Suppressor macrophage (primary cell): ENCODE results near the gene FZR1.
"Not testable (repeated sequence)": the region's sequence is repeated elsewhere in the genome, so short reads cannot be mapped to it uniquely, and the experiment has no call there.

ENCODE experiments used
- DNase-seq, 4 experiments: peaks; one replicate each; pipeline ENCODE4 v3.0.0-alpha.2; 2020 to 2022

Gene FZR1

GRCh38 chr19:3547767-3548282 is 41.7 kb downstream of the FZR1 start:
- no peak for DNase-seq

GRCh38 chr19:3548606-3549005 is 42.5 kb downstream of the FZR1 start:
- DNase-seq = peak; percentile 87 to 94 (median 91)

DNA sequence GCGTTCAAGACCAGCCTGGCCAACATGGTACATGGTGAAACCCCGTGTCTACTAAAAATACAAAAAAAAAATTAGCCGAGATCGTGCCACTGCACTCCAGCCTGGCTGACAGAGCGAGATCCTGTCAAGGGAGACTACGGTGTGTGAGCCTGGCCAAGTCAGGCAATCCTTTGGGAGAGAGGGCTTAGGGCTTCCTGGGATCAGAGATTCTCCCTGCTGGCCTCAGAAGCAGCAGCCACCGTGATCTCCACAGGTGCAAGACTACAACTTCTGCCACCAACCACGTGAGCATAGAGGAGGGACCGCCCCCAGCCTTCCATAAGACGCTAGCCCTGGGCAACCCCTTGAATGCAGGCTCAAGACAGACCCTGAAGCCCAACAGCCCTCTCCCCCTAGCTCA is 43.7 kb downstream of the FZR1 start:
- DNase-seq = peak in 1 of 4 experiments; percentile 14

DNA sequence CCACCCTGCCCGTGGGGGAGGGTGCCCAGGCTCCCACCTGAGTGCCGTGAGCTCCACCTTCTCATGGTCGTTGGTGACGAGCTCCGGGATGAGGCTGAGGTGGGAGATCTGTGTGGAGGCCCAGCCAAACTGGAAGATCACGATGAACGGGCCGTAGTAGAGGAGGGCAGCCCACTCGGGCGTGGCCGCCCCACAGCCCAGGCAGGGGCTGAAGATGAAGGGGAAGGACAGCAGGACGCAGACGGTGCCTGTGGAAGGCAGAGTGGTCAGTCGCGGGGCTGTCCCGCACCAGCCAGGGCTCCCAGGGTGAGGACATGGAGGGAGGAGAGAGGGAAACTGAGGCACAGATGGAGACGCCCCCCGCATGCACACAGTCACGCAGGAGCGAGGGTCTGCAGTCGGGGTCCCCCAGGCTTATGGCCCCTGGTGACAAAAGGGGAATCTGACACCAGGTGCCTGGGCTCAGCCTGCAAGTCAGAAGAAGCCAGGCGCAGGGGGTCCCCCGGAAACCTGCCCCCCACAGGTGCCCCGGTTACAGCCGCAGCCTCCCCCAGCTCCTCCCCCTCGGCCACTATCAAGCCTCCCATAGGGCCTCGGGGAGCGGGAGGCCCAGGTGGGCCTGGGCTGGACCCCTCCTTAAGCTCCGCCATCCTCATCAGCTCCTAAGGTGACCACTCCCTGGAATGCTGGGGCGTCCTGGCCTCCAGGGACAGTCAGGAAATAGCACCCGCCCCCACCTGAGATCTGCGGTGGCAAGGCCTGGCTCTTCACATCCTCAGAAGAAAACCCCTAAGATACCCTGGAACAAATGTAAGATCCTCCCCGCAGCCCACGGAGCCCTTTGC is 45.1 kb downstream of the FZR1 start:
- peak in 1 of 4 experiments; percentile 19 for DNase-seq

DNA sequence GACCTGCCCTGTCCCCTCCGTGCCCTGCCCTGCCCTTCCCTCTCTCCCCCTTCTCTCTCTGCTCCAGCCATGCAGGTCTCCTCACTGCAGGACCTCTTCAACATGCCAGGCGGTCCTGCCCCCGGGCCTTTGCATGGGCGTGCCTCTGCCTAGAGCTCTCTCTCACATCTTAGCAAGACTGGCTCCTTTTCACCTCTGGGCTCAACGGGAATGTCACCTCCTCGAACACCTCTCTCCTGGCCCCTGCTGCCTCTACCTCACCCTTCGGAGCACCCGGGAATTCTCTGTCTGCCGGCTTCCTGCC is 45.6 kb downstream of the FZR1 start:
- DNase-seq = peak in 1 of 4 experiments; percentile 17

GRCh38 chr19:3554254-3555083 is 48.4 kb downstream of the FZR1 start:
- peak in 3 of 4 experiments; percentile 61 to 71 (median 64) for DNase-seq

DNA sequence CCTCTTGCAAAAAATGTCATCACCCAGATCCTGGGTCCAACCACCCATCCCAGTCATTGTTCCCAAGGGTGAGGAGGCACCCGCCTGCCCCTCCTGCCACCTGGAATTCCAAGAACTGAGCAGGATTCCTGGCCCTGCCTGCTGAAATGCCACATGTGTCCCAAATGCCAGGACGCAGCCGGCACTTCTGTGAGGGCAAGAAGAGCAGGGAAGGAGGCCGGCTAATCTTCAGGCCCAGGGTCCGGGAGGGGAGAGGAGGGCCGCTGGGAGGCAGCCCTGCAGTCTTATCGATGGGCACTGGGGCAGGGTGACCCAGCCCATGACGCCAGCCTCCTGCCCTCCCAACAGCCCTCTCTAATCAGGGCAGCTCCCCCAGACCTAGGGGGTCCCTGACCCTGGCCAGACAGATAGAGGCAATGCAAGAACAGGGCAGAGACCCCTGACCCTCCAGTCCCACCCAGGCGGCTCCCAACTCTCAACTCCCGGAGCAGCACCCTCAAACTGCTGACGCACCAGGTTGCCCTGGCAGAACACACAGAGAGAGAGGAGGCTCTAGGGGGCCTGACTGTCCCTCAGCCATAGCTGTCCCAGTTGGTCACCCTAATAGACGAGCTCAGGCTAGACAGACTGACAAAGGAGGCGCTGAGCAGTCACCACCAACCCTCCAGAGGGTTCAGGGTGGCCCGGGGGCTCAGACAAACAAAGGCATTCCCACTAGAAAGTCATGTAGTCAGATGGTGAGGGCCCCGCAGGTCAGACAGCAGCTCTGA is 49.7 kb downstream of the FZR1 start:
- no peak for DNase-seq

- DNase-seq = peak in 1 of 4 experiments; percentile 44
These were observed 50.4 kb downstream of the FZR1 start for GRCh38 chr19:3556423-3556977.

GRCh38 chr19:3556978-3557460 is 50.9 kb downstream of the FZR1 start:
- DNase-seq = peak in 3 of 4 experiments; percentile 41 to 59 (median 59)

DNA sequence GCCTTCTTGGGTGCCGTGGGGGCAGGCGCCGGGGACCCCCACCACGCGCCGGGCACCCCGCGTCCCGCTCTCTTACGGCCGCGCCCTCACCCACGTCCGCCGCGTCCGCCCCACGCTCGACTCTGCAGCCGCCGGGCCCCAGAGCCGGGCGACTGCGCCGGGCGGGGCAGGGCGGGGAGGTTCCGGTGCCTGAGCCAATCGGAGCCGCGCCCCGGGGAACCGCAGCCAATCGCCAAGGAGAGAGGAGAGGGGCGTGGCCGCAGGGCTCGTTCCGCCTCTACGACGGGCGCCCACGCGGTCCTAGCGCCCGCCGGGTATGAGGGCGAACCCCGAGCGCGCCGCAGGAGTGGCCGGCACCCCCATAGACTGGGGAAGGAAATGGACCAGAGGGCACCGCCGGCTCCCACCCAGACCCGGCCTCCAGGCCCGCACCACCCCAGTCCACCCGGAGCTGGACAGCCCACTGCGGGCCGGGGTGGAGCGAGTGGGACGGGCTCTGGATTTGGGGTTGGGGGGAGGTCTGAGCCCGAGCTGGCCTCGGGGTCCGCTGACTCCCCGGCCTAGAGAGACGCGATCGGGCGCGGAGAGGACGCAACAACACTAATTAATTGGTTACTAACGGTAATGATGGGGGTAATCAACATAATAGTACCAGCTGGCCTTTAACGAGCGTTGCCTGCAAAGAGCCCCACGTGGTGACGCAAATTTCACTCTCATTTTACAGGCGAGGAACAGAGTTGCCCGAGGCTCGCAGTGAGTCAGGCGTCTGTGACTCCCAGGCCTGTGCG is 51.5 kb downstream of the FZR1 start, which contains the start of gene MFSD12:
MFSD12 (minus strand) TSS at position 126 of the 788 bp plus-strand sequence. CDS start 183 bp downstream, outside the sequence.
- DNase-seq = peak; percentile 98 to 100 (median 98)

DNA sequence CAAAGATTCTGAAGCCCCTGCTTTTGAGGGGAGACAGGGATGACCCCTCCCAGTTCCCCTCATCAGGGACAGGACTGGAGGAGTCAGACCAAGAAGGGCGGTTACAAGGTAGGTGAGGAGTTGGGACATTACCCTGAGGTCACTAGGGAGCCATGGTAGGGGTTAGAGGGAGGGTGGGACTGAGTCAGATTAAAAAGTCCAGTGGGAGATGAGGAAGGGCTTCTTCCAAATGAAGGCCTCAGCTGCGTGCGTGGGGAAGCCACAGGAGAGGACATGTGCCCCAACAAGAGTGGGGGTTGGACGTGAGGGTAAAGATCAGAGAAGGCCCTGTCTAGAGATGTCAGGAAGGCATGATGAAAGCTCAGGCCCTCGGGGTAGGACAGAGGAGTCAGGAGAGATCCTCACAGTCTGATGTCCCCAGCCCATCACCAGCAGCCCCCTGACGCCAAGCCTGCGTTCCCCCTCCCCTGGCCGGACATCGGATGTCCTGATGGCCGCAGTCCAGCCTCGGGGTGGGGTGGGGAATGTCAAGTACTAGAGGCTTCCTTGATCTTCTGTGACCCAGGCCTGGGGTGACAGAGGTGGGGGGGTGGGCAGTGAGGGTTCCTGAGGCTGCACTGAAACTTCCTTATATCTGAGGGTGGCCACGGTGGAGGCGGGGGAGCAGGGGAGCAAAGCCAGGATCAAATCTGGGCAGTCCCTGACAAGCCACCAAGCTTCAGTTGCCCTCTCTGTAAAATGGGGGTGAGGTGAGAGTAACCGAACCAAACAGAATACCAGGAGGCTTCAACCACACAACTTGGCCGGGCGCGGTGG is 57.8 kb downstream of the FZR1 start:
- DNase-seq = peak in 3 of 4 experiments; percentile 73 to 74 (median 74)

DNA sequence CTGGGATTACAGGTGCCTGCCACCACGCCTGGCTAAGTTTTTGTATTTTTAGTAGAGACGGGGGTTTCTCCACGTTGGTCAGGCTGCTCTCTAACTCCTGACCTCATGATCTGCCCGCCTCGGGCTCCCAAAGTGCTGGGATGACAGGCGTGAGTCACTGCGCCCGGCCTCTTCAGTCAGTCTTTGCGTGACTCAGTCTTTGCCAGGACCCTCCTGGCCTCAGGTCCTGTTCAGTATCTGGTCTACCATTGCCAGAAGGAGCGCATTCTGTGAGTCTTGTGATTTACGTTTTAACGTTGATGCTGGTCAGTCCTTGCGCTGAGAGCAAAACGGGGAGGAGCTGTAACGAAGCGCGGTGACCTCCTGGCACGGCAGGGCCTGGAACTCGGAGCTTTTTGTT is 59.0 kb downstream of the FZR1 start:
- no peak for DNase-seq

DNA sequence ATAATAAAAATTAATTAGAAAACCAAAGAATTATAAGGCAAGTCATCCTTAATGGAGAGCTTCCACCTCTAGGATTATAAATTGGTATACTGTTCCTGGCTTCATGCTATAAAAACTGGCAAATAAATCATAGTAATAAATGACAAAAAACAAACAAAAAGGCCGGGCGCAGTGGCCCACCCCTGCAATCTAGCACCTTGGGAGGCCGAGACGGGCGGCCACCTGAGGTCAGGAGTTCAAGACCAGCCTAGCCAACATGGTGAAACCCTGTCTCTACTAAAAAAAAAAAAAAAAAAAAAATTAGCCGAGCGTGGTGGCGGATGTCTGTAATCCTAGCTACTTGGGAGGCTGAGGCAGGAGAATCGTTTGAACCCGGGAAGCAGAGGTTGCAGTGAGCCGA is 63.9 kb downstream of the FZR1 start:
- not testable (repeated sequence) for DNase-seq

- peak; percentile 47 to 70 (median 57) for DNase-seq
These were observed 64.5 kb downstream of the FZR1 start for GRCh38 chr19:3570606-3571011.

DNA sequence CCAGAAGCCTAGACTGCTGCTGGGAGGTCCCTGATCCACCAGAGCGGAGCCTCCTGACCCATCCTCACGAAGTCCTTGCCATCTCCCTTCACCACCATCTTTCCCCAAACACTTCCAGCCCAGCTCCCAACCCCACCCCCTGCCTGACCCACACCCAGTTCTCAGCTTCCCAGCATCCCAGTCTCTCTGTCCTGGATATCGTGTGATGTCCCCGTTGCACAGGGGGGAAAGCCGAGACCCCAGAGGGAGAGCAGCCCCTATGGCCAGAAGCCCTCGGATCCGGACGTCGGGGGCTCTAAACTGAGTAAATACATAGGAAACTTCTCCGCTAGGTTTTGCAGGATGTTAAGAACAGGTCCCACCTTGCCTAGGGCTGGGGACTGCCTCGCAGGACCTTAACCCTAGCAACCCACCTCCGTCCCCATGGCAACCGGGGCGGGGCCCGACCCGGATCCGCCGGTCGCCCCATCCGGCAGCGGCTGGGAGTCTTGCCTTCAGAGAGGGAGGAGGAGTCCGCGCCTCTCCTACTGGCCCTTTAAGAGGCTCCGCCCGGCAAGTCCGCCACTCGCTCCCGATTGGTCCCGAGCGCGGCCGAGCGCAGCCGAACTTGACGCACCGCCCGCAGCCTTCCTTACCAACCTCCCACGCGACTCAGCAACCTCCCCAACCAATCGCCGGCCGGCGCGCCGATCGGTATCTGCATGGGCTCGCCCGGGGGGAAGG is 66.2 kb downstream of the FZR1 start:
- DNase-seq = peak; percentile 100

- no peak for DNase-seq
These were observed 66.7 kb downstream of the FZR1 start, which contains the start of gene HMG20B for GRCh38 chr19:3572855-3573161. TSS of gene HMG20B (plus strand) at chr19:3572944. CDS start at chr19:3573310, 366 bp downstream.

DNA sequence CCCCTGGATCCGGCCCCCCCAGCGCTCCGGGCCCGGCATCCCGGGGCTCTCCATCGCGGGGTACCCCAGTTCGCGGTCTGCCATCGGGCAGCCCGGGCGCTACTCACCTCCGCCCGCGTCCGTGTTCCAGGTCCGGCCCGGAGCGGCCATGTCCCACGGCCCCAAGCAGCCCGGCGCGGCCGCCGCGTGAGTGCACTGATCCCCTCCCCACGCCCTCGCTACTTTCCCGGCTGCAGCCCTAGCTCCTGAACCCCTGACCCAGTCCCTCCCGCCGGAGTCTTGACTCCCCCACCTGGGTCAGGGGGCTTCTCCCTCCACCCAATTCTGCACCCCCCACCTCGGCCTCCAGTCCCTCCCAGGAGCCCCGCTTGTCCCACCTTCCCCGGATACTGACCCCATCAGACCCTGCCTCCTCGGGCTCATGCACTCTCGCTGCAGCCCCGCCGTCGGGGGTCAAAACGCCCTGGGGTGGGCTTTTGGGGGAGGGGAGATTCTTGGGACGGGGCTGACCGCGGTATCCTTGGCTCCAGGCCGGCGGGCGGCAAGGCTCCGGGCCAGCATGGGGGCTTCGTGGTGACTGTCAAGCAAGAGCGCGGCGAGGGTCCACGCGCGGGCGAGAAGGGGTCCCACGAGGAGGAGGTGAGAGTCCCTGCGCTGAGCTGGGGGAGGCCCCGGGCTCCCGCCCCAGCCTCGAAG is 67.2 kb downstream of the FZR1 start:
- DNase-seq = peak; percentile 40 to 70 (median 46)

DNA sequence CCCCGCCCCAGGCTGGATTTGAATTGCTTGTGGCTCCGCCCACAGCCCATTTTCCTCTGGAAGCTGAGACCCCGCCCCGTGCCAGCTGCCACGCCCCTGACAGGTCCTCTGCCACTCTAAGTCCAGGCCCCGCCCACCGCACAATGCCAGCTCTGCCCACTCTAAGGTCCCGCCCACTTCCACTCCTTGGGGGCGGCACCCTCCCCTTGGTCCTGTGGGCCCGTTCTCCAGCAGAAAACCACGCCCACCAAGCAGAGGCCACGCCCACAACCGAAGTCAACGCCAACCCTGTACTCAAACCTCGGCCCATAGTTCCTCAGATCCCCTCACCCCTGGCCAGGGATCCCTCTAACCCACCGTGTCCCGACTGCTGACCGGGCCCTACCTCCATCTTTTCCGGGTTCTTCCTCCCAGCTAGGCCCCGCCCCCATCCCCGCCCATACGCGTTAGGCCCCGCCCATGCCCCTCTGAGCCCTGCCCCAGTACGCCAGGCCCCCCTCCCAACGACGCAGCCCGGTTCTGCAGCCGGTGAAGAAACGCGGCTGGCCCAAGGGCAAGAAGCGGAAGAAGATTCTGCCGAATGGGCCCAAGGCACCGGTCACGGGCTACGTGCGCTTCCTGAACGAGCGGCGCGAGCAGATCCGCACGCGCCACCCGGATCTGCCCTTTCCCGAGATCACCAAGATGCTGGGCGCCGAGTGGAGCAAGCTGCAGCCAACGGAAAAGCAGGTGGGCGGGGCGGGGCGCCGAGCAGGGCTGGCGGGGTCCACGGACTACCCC is 67.9 kb downstream of the FZR1 start:
- peak; percentile 99 to 100 (median 100) for DNase-seq
